ENCODE measurements around the gene CEMIP.

The CEMIP gene

DNA sequence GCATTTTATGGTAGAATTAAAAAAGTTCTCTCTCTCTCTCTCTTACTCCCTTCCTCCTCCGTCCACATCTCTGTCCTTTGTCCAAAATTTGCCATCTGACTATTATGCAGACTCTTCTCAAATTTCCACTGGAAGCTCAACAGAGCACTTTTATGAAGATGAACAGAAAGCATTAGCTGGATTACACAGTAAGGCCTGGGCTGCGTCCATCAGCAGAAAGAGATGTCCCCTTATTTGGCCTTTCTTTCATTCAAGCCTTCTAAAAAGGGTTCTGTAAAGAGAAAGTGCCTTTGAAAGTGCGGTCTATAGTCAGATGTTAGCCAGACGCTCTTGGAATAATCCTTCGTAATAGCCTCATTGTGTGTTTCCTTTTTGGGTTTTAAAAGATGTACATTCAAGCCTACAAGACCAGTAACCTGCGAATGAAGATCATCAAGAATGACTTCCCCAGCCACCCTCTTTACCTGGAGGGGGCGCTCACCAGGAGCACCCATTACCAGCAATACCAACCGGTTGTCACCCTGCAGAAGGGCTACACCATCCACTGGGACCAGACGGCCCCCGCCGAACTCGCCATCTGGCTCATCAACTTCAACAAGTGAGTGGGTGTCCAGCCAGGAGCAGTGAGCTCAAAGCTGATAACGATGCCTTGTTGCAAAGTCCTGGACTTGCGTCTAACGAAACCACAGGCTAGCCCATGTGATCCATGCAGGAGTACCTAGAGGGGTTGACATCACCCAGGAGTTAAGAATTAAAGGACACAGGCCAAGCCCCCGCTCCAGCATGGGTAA lies 157.3 kb downstream of the CEMIP start:
- Histone ChIP-seq H3K4me3 (no peak overlapping the region), H3K9me3 (no peaks in the 10 kb centered on the region), H3K27ac (no peak overlapping the region), H3K36me3 (peaks cover 15 to 28% (median 16%) of the 10 kb centered on the region in 3 donors), H3K4me1 (peaks cover 0 to 19% (median 4%) of the 10 kb centered on the region in 4 donors), H3K27me3 (no peaks in the 10 kb centered on the region)
- TF ChIP-seq, protein P1, sequence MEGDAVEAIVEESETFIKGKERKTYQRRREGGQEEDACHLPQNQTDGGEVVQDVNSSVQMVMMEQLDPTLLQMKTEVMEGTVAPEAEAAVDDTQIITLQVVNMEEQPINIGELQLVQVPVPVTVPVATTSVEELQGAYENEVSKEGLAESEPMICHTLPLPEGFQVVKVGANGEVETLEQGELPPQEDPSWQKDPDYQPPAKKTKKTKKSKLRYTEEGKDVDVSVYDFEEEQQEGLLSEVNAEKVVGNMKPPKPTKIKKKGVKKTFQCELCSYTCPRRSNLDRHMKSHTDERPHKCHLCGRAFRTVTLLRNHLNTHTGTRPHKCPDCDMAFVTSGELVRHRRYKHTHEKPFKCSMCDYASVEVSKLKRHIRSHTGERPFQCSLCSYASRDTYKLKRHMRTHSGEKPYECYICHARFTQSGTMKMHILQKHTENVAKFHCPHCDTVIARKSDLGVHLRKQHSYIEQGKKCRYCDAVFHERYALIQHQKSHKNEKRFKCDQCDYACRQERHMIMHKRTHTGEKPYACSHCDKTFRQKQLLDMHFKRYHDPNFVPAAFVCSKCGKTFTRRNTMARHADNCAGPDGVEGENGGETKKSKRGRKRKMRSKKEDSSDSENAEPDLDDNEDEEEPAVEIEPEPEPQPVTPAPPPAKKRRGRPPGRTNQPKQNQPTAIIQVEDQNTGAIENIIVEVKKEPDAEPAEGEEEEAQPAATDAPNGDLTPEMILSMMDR (IDR thresholded peaks at IDR 0.05): no peak
- no peak for DNase-seq
- intact Hi-C loops (cut with DNase I; ENCODE audit: low total_unique reads): no loop called here

DNA sequence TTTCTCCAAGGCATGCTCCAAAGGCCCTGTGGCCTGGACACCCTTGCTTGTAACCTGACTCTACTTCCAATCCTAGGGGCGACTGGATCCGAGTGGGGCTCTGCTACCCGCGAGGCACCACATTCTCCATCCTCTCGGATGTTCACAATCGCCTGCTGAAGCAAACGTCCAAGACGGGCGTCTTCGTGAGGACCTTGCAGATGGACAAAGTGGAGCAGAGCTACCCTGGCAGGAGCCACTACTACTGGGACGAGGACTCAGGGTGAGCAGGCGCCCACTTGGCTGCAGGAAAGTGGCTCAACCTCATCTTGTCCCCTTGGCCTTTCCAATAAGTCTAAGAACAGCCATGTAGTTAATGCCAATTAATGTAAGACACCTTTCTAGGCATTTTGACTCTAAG lies 158.5 kb downstream of the CEMIP start:
- Histone ChIP-seq H3K27me3 (no peaks in the 10 kb centered on the region), H3K27ac (no peak overlapping the region), H3K4me1 (peaks cover 0 to 10% (median 4%) of the 10 kb centered on the region in 4 donors), H3K9me3 (no peaks in the 10 kb centered on the region), H3K4me3 (no peak overlapping the region), H3K36me3 (peaks cover 24 to 38% (median 24%) of the 10 kb centered on the region in 3 donors)
- TF ChIP-seq, protein P1 (IDR thresholded peaks at IDR 0.05): no peak
- peak in 1 of 2 donors; percentile 37 for DNase-seq
- intact Hi-C loops (cut with DNase I; ENCODE audit: low total_unique reads): no loop called here

DNA sequence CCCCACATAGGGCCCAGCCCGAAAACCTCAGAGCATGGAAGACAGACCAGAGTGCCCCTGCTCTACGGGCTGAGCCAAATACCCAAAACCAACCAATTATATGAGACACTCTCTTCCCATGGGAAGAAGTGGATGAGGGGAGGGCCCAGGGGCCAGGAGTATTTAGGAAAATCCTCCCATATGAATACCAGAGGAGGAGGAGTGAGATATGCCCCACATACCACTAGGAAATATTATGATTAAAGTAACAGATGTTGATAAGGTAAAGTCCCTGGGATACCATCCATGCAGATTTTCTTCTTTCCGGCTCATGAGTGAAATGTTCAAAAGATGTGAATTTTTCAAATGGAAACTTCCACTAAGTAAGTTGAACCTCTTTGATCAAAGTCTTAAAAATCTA lies 160.0 kb downstream of the CEMIP start:
- intact Hi-C loops (cut with DNase I; ENCODE audit: low total_unique reads): no loop called here
- DNase-seq: no peak

DNA sequence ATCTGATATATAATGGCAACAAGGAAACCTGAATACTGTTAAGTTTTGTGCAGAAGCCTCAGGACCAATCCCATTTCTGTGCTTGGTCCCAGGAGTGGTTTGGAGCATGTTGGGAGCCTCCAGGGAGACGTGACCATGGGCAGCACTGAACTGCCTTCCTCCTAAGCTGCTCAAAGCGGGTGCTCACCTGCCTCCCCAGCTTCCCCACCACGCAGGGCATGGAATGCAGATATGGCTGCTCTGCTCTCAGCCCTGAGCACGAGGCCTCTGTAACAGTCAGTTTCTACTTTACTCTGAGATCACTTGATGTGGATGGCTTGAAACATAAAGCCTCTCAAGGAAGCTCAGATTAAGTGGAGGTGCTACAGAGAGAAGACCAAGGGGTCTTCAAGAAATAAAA lies 161.2 kb downstream of the CEMIP start:
- Histone ChIP-seq H3K27me3 (no peaks in the 10 kb centered on the region), H3K4me1 (no peaks in the 10 kb centered on the region), H3K4me3 (no peak overlapping the region), H3K36me3 (peaks cover 29 to 62% (median 33%) of the 10 kb centered on the region in 3 donors), H3K27ac (no peak overlapping the region), H3K9me3 (no peaks in the 10 kb centered on the region)
- DNase-seq: peak in 1 of 2 donors; percentile 1
- intact Hi-C loops (cut with DNase I; ENCODE audit: low total_unique reads): no loop called here
- TF ChIP-seq, protein P1 (IDR thresholded peaks at IDR 0.05): no peak

More for the DNA sequence above, 160.0 kb downstream of the CEMIP start:
- H3K4me1 ChIP-seq: peaks cover 0 to 8% (median 0%) of the 10 kb centered on the region in 4 donors
- no peak overlapping the region for H3K4me3 ChIP-seq
- H3K27ac ChIP-seq: no peak overlapping the region
- TF ChIP-seq, protein P1 (IDR thresholded peaks at IDR 0.05): no peak
- H3K9me3 ChIP-seq: no peaks in the 10 kb centered on the region
- peaks cover 24 to 51% (median 24%) of the 10 kb centered on the region in 3 donors for H3K36me3 ChIP-seq
- no peaks in the 10 kb centered on the region for H3K27me3 ChIP-seq

DNA sequence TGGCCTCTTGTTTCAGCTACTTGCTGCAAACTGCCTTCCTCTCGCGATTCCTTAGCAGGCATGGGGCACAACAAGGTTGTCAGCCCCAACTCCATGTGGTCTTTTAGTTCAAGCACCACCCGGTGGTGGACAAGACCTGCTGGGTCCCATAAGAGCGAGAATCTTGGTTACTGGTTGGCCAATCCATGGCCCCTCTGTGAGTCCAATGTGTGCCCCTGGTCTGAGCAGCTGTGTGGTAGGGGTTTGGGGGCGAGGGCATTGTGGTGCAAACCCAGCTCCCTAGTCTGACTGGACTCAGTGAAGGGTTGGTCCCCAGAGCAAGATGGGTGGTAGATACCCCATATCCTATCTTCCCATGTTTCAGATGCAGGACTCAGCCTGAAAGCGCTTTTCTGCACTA lies 161.7 kb downstream of the CEMIP start:
- Histone ChIP-seq H3K4me1 (no peaks in the 10 kb centered on the region), H3K27me3 (no peaks in the 10 kb centered on the region), H3K36me3 (peaks cover 29 to 68% (median 36%) of the 10 kb centered on the region in 3 donors), H3K4me3 (no peak overlapping the region), H3K27ac (no peak overlapping the region), H3K9me3 (no peaks in the 10 kb centered on the region)
- TF ChIP-seq, protein P1 (IDR thresholded peaks at IDR 0.05): no peak
- peak in 1 of 2 donors; percentile 48 for DNase-seq
- intact Hi-C loops (cut with DNase I; ENCODE audit: low total_unique reads): no loop called here

Data from tibial artery (tissue), 4 donors.